ENCODE measurements around the gene PPFIBP2. TPM values are rescaled to one million over a fixed set of nuclear protein-coding genes. Genes with fewer than 3 reads are reported as not detected.

PPFIBP2 gene
- total RNA-seq, 1 experiment from 2014 or later, result 5.7 TPM

GRCh38 chr11:7532405-7533145 lies 18.8 kb downstream of the PPFIBP2 start:
- Histone ChIP-seq H3K36me3 (ENCODE audit: control insufficient read depth in 1 of 2, insufficient read depth in 2 of 2, low read length in 2 of 2) (no peaks in the 10 kb centered on the region), H3K4me3 (replicated peaks in 1 of 2; ENCODE audit: low read depth in 1 of 2, low read length in 2 of 2) (no peak overlapping the region), H3K9ac (ENCODE audit: low read length) (no peak overlapping the region), H3K27me3 (ENCODE audit: insufficient read depth, low read length) (peaks cover 7% of the 10 kb centered on the region; the same call in 1 of the 2 replicates), H3K79me2 (ENCODE audit: insufficient read depth, low read length) (no peaks in the 10 kb centered on the region), H4K20me1 (ENCODE audit: insufficient read depth) (no peaks in the 10 kb centered on the region), H3K4me1 (ENCODE audit: control insufficient read depth in 1 of 2, insufficient read depth in 2 of 2, low read length in 2 of 2) (no peaks in the 10 kb centered on the region), H3K9me2 (ENCODE audit: insufficient read depth) (no peaks in the 10 kb centered on the region), H3K27ac (ENCODE audit: low read depth, low read length) (no peak overlapping the region), H3K4me2 (ENCODE audit: low read length) (no peak overlapping the region), H3K9me3 (ENCODE audit: control insufficient read depth in 1 of 2, insufficient read depth in 1 of 2, low read depth in 1 of 2, low read length in 2 of 2) (no peaks in the 10 kb centered on the region), H2AFZ (ENCODE audit: low read depth, low read length, poor library complexity, severe bottlenecking) (no peak overlapping the region)
- intact Hi-C loops (cut with micrococcal nuclease), result no loop called here
- ATAC-seq, result no peak
- ChIA-PET RAD21 (ENCODE audit: low non-redundant PET in 1 of 2, low total read pairs in 2 of 2, uncharacterized antibody in 2 of 2, unreplicated experiment in 2 of 2) (no interaction called here), POLR2A (no interaction called here), CTCF (no interaction called here)
- no peak for DNase-seq (ENCODE audit: low read depth, low spot score)
- TF ChIP-seq CBX3 (IDR thresholded peaks at IDR 0.05; ENCODE audit: low read depth), result no peak
- TF ChIP-seq ZNF274 (IDR thresholded peaks at IDR 0.05; ENCODE audit: low read depth, low read length), result no peak
- TF ChIP-seq JUND (IDR thresholded peaks at IDR 0.05), result no peak
- TF ChIP-seq CEBPB (IDR thresholded peaks at IDR 0.05; ENCODE audit: low read depth), result no peak
- TF ChIP-seq FOSL1 (IDR thresholded peaks at IDR 0.05; ENCODE audit: low read depth), result no peak
- TF ChIP-seq SP1 (IDR thresholded peaks at IDR 0.05; ENCODE audit: low read depth), result no peak
- TF ChIP-seq RAD21 (IDR thresholded peaks at IDR 0.05; ENCODE audit: low read depth), result no peak
- no peak for TF ChIP-seq POLR2A (IDR thresholded peaks at IDR 0.05; ENCODE audit: borderline replicate concordance, extremely low read depth, insufficient read depth, insufficient read length)
- TF ChIP-seq ZBTB33 (IDR thresholded peaks at IDR 0.05; ENCODE audit: extremely low read depth, insufficient replicate concordance, low read length), result no peak
- no peak for TF ChIP-seq REST (IDR thresholded peaks at IDR 0.05; ENCODE audit: low read depth)
- no peak for TF ChIP-seq YY1 (IDR thresholded peaks at IDR 0.05; ENCODE audit: extremely low read depth, insufficient replicate concordance, low read depth, low read length)
- TF ChIP-seq TCF7L2 (IDR thresholded peaks at IDR 0.05; ENCODE audit: borderline replicate concordance, extremely low read depth, insufficient read depth, insufficient read length), result no peak
- no peak for TF ChIP-seq ATF3 (IDR thresholded peaks at IDR 0.05)
- TF ChIP-seq EZH2phosphoT487 (IDR thresholded peaks at IDR 0.05; ENCODE audit: borderline replicate concordance), result no peak
- TF ChIP-seq EGR1 (IDR thresholded peaks at IDR 0.05; ENCODE audit: low read depth), result no peak
- BruUV-seq (replicated peaks), result no TSS peak

Data from HCT116 (cell line).